AG09309 (cell line): ENCODE results near the gene LCNL1.

Experiments used
- DNase-seq: peaks from one replicate; pipeline ENCODE4 v3.0.0-alpha.2; 2010; ENCODE audit warnings: low read depth
- H3K4me3 ChIP-seq: 2 replicates; pipeline ENCODE4 v1.5.1; 2011; ENCODE audit warnings: mild to moderate bottlenecking, low read depth, low read length, moderate library complexity; ENCODE audit not compliant: control insufficient read depth
- CTCF ChIP-seq: IDR thresholded peaks from 2 replicates; pipeline ENCODE4 v1.5.1; 2011; ENCODE audit warnings: mild to moderate bottlenecking, low read depth, low read length, inconsistent platforms; ENCODE audit not compliant: insufficient read depth, control insufficient read depth; ENCODE audit errors: missing control alignments

Gene LCNL1

GRCh38 chr9:136951541-136952320 is 31.1 kb upstream of the LCNL1 start, which contains the start of gene LCN12:
TSS of gene LCN12 (plus strand) at chr9:136952273. CDS start at chr9:136952328, 55 bp downstream.
- no peak within 1 kb of the TSS for H3K4me3 ChIP-seq
- no peak for TF ChIP-seq CTCF
- DNase-seq: no peak

- no peak for TF ChIP-seq CTCF
- no peak for DNase-seq
Observed at GRCh38 chr9:136952321-136952850, 30.4 kb upstream of the LCNL1 start.

GRCh38 chr9:136952876-136953770 is 29.7 kb upstream of the LCNL1 start:
- no peak for DNase-seq
- no peak for TF ChIP-seq CTCF
- H3K4me3 ChIP-seq: no peak overlapping the region

More at GRCh38 chr9:136952321-136952850, 30.4 kb upstream of the LCNL1 start:
- H3K4me3 ChIP-seq: no peak overlapping the region

DNA sequence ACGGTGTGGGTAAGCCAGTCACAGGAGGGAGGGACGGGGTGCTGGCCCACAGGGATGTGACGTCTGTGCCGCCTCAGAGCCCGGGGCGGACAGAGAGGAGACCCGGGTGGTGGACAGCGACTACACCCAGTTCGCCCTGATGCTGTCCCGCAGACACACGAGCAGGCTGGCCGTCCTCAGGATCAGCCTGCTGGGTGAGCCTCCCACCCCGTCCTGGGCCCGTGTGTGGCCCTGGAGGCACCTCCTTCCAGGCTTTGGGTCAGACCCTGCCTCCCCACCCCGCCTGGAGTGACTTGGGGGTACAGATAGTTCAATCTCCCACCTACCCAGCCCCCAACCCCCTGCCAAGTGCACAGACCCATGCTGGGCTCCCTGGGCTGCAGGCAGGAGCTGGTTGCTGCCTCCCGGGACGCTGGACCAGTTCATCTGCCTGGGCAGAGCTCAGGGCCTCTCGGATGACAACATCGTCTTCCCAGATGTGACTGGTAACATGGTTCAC is 29.0 kb upstream of the LCNL1 start:
- no peak for TF ChIP-seq CTCF
- DNase-seq: no peak
- H3K4me3 ChIP-seq: no peak overlapping the region

DNA sequence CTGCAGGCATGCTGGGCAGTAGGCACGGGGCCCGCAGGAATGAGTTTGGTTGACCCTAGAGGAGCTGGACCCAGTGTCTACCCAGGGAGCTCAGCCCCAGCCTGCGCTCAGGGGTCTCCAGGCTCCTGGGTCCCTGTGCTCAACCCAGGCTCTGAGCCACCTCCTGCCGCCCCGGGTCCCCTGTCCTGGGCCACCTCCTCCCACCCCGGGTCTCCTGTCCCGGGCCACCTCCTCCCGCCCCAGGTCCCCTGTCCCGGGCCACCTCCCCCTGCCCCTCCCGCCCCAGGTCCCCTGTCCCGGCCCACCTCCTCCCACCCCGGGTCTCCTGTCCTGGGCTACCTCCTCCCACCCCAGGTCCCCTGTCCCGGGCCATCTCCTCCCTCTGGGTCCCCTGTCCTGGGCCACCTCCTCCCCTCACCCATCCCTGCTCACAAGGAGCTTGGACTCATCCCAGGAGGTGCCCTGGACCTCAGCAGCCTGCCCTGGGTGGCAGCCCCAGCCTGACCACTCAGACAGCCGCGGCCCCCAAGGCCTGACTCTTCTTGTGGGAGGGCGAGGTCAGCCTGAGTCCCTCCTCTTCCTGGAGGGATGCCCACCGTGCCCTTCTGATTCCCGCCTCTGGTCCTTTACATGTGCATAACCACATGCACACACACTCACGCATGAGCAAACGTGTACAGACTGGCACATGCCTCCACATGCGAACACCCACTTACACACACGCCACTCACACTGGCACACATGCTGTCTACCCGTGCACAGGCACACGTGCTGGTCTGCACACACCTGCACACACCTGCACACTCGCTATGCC is 28.3 kb upstream of the LCNL1 start:
- DNase-seq: no peak
- TF ChIP-seq CTCF: no peak
- H3K4me3 ChIP-seq: no peak overlapping the region
